GM23338 (cell line): ENCODE results near the gene LIMCH1.
"Not testable (repeated sequence)": the region's sequence is repeated elsewhere in the genome, so short reads cannot be mapped to it uniquely, and the experiment has no call there.

Source experiments
- CREB1 ChIP-seq: fragments of 250-450 bp; sonication (Bioruptor Pico); IDR thresholded peaks from 2 replicates; pipeline ENCODE4 v1.5.0; 2020; ENCODE audit warnings: low read depth, mild to moderate bottlenecking, moderate library complexity
- CTCF ChIP-seq, 2 experiments: fragments of 200-600 bp in 1 of 2; sonication (generic) in 1 of 2; conservative IDR thresholded peaks; 2 replicates each; pipeline versions ENCODE4 v1.5.1 to v1.6.1; 2016 to 2017; ENCODE audit warnings: antibody characterized with exemption in 2 of 2, low read depth in 2 of 2, mild to moderate bottlenecking in 2 of 2, moderate library complexity in 1 of 2
- EZH2 ChIP-seq: fragments of 200-600 bp; sonication (generic); IDR thresholded peaks from one replicate; pipeline ENCODE4 v1.8.0; 2017; ENCODE audit warnings: antibody characterized with exemption, mild to moderate bottlenecking, low read depth; ENCODE audit not compliant: unreplicated experiment
- EZH2phosphoT487 ChIP-seq: fragments of 200-600 bp; sonication (generic); IDR thresholded peaks from one replicate; pipeline ENCODE4 v1.8.1; 2018; ENCODE audit warnings: antibody characterized with exemption; ENCODE audit not compliant: unreplicated experiment
- POLR2AphosphoS5 ChIP-seq: IDR thresholded peaks from 2 replicates; pipeline ENCODE4 v1.6.1; 2016; ENCODE audit warnings: antibody characterized with exemption, low read depth
- TF ChIP-seq, protein P1 (sequence below): IDR thresholded peaks from one replicate; pipeline ENCODE4 v1.6.1; 2018; ENCODE audit warnings: antibody characterized with exemption; ENCODE audit not compliant: unreplicated experiment

- TF ChIP-seq CTCF (conservative IDR thresholded peaks at IDR 0.05; ENCODE audit: low read depth in 2 of 2); EZH2; POLR2AphosphoS5; EZH2phosphoT487; CREB1 (CRISPR knock-in tag): not testable (repeated sequence)
- TF ChIP-seq, protein P1, sequence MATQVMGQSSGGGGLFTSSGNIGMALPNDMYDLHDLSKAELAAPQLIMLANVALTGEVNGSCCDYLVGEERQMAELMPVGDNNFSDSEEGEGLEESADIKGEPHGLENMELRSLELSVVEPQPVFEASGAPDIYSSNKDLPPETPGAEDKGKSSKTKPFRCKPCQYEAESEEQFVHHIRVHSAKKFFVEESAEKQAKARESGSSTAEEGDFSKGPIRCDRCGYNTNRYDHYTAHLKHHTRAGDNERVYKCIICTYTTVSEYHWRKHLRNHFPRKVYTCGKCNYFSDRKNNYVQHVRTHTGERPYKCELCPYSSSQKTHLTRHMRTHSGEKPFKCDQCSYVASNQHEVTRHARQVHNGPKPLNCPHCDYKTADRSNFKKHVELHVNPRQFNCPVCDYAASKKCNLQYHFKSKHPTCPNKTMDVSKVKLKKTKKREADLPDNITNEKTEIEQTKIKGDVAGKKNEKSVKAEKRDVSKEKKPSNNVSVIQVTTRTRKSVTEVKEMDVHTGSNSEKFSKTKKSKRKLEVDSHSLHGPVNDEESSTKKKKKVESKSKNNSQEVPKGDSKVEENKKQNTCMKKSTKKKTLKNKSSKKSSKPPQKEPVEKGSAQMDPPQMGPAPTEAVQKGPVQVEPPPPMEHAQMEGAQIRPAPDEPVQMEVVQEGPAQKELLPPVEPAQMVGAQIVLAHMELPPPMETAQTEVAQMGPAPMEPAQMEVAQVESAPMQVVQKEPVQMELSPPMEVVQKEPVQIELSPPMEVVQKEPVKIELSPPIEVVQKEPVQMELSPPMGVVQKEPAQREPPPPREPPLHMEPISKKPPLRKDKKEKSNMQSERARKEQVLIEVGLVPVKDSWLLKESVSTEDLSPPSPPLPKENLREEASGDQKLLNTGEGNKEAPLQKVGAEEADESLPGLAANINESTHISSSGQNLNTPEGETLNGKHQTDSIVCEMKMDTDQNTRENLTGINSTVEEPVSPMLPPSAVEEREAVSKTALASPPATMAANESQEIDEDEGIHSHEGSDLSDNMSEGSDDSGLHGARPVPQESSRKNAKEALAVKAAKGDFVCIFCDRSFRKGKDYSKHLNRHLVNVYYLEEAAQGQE = not testable (repeated sequence)
Observed at GRCh38 chr4:41711654-41712053, 173.7 kb downstream of the LIMCH1 start.
